WI38 (cell line): ENCODE measurements around the gene ARHGEF10L.

Experiments
- H3K4me3 ChIP-seq: 2 replicates; pipeline ENCODE4 v1.5.1; 2011; ENCODE audit warnings: low read depth, mild to moderate bottlenecking, control low read depth, low read length
- TF ChIP-seq, protein P1 (sequence below): IDR thresholded peaks from 2 replicates; pipeline ENCODE4 v1.5.1; 2012; ENCODE audit warnings: low read depth, mild to moderate bottlenecking, control low read depth, low read length

The ARHGEF10L gene

DNA sequence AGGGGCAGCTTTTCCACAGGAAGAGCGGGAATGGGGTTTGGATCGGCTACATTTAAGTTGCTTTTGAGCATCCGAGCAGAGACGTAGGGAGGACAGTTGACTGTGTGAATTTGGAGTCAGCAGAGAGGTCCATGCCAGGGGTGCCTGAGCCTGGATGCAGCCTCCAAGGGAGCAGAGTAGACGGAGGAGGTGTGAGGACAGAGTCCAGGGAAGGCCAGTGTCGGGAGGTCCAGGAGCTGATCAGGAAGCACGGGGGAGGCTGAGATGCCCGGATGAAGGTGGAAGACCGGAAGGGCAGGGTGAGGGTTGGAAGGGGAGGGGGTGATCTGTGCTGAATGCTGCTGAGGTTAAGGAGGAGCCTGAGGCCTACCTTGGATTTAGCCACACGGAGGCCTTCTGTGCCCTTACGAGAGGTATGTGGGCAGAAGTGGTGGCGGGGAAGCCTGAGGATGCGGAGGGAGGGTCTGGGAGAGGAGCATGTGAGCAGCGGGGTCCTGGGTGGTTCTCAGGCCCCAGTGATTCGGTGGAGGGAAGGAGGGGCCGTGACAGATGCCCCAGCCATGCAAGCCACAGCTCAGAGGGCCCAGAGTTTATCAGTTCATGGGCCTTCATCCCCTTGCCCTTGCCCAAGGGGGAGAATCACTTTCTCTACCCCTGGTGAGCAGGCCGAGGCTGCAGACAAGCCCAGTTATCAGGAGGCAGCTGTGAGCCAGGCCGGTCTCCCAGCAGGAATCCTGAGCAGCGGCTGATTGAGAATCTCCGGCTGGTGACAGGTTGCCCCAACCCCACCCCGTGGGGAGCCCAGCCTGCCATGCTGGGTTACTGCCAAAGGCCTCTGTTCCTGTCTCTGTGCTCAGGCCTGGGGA is 161.7 kb downstream of the ARHGEF10L start:
- TF ChIP-seq, protein P1, sequence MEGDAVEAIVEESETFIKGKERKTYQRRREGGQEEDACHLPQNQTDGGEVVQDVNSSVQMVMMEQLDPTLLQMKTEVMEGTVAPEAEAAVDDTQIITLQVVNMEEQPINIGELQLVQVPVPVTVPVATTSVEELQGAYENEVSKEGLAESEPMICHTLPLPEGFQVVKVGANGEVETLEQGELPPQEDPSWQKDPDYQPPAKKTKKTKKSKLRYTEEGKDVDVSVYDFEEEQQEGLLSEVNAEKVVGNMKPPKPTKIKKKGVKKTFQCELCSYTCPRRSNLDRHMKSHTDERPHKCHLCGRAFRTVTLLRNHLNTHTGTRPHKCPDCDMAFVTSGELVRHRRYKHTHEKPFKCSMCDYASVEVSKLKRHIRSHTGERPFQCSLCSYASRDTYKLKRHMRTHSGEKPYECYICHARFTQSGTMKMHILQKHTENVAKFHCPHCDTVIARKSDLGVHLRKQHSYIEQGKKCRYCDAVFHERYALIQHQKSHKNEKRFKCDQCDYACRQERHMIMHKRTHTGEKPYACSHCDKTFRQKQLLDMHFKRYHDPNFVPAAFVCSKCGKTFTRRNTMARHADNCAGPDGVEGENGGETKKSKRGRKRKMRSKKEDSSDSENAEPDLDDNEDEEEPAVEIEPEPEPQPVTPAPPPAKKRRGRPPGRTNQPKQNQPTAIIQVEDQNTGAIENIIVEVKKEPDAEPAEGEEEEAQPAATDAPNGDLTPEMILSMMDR = no peak
- no peak overlapping the region for H3K4me3 ChIP-seq

DNA sequence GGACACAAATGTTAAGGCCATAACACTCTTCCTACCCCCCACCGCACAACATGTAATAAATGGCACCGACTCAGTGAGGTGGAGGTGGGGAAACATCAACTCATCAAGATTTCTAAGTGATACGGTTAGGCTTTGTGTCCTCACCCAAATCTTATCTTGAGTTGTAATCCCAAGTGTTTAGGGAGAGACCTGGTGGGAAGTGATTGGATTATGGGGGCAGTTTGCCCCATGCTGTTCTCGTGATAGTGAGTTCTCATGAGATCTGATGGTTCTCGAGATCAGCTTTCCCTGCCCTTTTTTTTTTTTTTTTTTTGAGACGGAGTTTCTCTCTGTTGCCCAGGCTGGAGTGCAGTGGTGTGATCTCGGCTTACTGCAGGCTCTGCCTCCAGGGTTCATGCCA is 164.7 kb downstream of the ARHGEF10L start:
- no peak overlapping the region for H3K4me3 ChIP-seq
- TF ChIP-seq, protein P1 = no peak

DNA sequence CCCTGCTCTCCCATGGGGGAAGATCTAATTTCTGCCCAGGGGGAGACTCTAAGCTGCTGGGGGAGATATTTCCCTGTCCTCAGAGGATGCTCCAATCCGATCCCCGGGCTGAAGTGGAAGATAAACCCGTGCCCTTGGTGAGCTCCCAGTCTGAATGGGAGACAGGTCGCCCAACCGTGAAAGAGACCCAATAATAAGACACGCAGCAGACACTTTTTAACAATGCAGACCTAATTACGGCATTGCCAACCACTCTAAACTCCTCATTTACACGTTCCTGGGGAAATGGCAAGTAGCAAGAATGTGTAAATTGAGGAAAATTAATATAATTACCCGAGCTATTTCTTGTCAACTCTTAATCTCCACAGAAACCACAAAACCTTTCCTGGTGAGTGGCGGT is 166.9 kb downstream of the ARHGEF10L start:
- no peak overlapping the region for H3K4me3 ChIP-seq
- TF ChIP-seq, protein P1 = no peak

DNA sequence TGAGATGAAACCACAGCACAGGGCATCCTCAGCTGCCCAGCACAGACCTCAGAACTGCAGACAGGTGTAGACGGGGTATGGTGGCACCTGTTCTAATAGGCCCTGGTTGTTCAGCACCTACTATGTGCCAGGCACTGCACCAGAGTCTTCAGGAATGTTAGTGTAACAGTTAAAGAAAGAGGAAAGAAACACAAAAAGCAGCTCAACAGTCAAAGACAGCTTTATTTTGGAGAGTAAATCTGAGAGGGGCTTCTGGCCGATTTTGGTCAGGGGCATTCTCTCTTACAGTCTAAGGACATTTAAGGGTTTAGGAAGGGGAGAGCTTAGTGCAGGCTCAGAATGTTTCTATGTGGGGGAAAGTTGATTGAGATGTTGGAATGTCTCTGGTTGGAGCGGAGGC is 170.5 kb downstream of the ARHGEF10L start:
- TF ChIP-seq, protein P1 = no peak
- H3K4me3 ChIP-seq = no peak overlapping the region

DNA sequence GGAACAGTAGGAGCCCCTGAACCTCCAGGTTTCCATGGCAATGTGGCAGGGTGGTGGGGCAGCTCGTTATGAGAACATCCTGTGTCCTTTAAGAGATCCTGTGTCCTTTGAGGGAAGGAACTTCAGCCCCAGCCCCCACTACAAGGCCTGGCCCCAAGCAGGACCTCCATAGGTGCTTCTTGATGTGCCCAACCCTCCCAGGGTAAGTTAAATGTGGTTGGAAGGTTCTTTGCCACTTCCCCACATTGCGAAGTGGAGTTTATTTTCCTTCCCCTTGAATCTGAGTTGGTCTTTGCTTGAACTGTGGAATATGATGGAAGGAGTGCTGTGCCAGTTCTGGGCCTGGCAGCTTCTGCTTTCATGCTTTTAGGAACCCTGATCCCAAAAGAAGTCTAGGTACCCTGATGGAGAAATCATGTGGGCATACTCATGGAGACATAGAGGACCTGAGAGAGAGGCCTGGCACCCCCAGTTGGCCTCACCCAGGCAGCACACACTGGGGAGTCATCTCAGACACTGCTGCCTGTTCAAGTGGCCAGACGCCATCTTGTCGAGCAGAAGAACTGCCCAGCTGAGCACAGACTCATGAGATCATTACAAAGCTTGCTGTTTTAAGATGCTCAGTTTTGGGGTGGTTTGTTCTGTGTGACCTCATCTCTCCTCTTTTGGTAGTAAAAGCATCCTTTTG is 171.5 kb downstream of the ARHGEF10L start:
- TF ChIP-seq, protein P1 = no peak
- H3K4me3 ChIP-seq = no peak overlapping the region

DNA sequence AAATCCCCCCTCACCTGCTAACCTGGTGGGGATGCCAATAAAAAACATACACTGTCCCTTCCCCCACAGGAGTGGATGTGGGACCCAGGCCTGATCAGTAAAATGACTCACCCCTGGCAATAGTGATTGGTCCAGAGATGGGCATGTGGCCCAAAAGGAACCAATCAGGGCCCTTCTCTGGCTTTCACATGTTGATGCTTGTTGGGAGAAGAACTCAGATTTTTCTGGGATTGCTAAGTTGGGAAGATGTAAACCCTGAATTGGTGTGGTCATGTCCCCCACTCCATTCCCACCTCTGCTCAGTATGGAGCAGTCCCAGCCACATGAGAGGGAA is 172.0 kb downstream of the ARHGEF10L start:
- TF ChIP-seq, protein P1 = no peak

DNA sequence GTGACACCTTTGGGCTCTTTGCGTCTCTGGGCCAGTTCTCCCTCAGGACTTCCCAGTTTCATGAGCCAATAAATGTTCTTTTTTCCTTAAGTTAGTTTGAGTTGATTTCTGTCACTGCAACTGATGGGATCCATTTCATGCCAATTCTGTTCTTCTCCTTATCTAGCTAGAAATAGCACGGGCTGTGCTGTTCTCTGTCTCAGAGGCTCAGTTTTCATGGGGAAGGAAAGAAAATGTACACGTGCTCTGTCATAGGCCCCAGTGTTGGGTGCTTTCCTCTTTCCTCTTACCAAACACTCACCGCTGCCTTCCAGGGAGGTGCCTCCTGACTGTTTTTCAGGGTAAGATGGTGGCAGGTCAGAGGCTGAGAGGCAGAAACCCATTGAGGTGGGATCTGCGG is 172.4 kb downstream of the ARHGEF10L start:
- no peak overlapping the region for H3K4me3 ChIP-seq
- TF ChIP-seq, protein P1 = no peak

More for the DNA sequence above, 172.0 kb downstream of the ARHGEF10L start:
- H3K4me3 ChIP-seq = no peak overlapping the region
